Fibroblast of pulmonary artery (primary cell): ENCODE measurements around the gene ADAM30.
"Not testable (repeated sequence)": the region's sequence is repeated elsewhere in the genome, so short reads cannot be mapped to it uniquely, and the experiment has no call there.

Experiments used
- DNase-seq: peaks from one replicate; pipeline ENCODE4 v3.0.0-alpha.2; 2010; ENCODE audit warnings: low read depth
- H3K4me3 ChIP-seq: replicated peaks from 2 replicates; pipeline ENCODE4 v1.5.1; 2011; ENCODE audit warnings: low read depth, mild to moderate bottlenecking, control low read depth, low read length, moderate library complexity
- TF ChIP-seq, protein P1 (sequence below): IDR thresholded peaks from 2 replicates; pipeline ENCODE4 v1.5.1; 2011; ENCODE audit warnings: mild to moderate bottlenecking, control low read depth, low read length, inconsistent platforms; ENCODE audit errors: missing control alignments

The ADAM30 gene

GRCh38 chr1:119844206-119844605 is 52.1 kb downstream of the ADAM30 start:
- H3K4me3 ChIP-seq, DNase-seq: not testable (repeated sequence)
- TF ChIP-seq, protein P1, sequence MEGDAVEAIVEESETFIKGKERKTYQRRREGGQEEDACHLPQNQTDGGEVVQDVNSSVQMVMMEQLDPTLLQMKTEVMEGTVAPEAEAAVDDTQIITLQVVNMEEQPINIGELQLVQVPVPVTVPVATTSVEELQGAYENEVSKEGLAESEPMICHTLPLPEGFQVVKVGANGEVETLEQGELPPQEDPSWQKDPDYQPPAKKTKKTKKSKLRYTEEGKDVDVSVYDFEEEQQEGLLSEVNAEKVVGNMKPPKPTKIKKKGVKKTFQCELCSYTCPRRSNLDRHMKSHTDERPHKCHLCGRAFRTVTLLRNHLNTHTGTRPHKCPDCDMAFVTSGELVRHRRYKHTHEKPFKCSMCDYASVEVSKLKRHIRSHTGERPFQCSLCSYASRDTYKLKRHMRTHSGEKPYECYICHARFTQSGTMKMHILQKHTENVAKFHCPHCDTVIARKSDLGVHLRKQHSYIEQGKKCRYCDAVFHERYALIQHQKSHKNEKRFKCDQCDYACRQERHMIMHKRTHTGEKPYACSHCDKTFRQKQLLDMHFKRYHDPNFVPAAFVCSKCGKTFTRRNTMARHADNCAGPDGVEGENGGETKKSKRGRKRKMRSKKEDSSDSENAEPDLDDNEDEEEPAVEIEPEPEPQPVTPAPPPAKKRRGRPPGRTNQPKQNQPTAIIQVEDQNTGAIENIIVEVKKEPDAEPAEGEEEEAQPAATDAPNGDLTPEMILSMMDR, result peak; percentile 32
